SW 1271 (cell line): ENCODE results near the gene TNS1.

Experiments
- DNase-seq, 2 experiments: peaks; one replicate each; lab custom pipeline; 2025; lab: John Stamatoyannopoulos, UW

The TNS1 gene

GRCh38 chr2:217956586-217957457 lies 46.0 kb downstream of the TNS1 start:
- no peak for DNase-seq

GRCh38 chr2:217955881-217956493 lies 46.8 kb downstream of the TNS1 start:
- no peak for DNase-seq

- DNase-seq: no peak
Observed at GRCh38 chr2:217954971-217955740, 47.6 kb downstream of the TNS1 start.

GRCh38 chr2:217954469-217954868 lies 48.3 kb downstream of the TNS1 start:
- no peak for DNase-seq

- no peak for DNase-seq
Observed at GRCh38 chr2:217954051-217954450, 48.7 kb downstream of the TNS1 start.

GRCh38 chr2:217953531-217953932 lies 49.3 kb downstream of the TNS1 start:
- no peak for DNase-seq

GRCh38 chr2:217953011-217953481 lies 49.7 kb downstream of the TNS1 start:
- no peak for DNase-seq

GRCh38 chr2:217952409-217952808 lies 50.4 kb downstream of the TNS1 start:
- DNase-seq: no peak

GRCh38 chr2:217951521-217952247 lies 51.1 kb downstream of the TNS1 start:
- DNase-seq: no peak

GRCh38 chr2:217951091-217951490 lies 51.7 kb downstream of the TNS1 start:
- DNase-seq: no peak

GRCh38 chr2:217950401-217950871 lies 52.4 kb downstream of the TNS1 start:
- no peak for DNase-seq

GRCh38 chr2:217949447-217949846 lies 53.3 kb downstream of the TNS1 start:
- no peak for DNase-seq

GRCh38 chr2:217948897-217949296 lies 53.9 kb downstream of the TNS1 start:
- DNase-seq: no peak

- no peak for DNase-seq
Observed at GRCh38 chr2:217948351-217948791, 54.4 kb downstream of the TNS1 start.

GRCh38 chr2:217947383-217948350 lies 55.1 kb downstream of the TNS1 start:
- no peak for DNase-seq

- DNase-seq: no peak
Observed at GRCh38 chr2:217946051-217946450, 56.7 kb downstream of the TNS1 start.

- DNase-seq: no peak
Observed at GRCh38 chr2:217945530-217945929, 57.3 kb downstream of the TNS1 start.

GRCh38 chr2:217944923-217945322 lies 57.9 kb downstream of the TNS1 start:
- DNase-seq: no peak

GRCh38 chr2:217944366-217944765 lies 58.4 kb downstream of the TNS1 start:
- no peak for DNase-seq
